WI38 (cell line): Measurements from ENCODE around the gene VKORC1L1.
A peak's percentile ranks its signal among the peaks of the same experiment; 100 is the strongest.
"Not testable (repeated sequence)": the region's sequence is repeated elsewhere in the genome, so short reads cannot be mapped to it uniquely, and the experiment has no call there.

Experiments
- H3K4me3 ChIP-seq: 2 replicates; pipeline ENCODE4 v1.5.1; 2011; ENCODE audit warnings: low read depth, mild to moderate bottlenecking, control low read depth, low read length
- TF ChIP-seq, protein P1 (sequence below): IDR thresholded peaks from 2 replicates; pipeline ENCODE4 v1.5.1; 2012; ENCODE audit warnings: low read depth, mild to moderate bottlenecking, control low read depth, low read length

Gene VKORC1L1

GRCh38 chr7:65979583-65980477, 107.0 kb downstream of the VKORC1L1 start:
- H3K4me3 ChIP-seq: no peak overlapping the region
- TF ChIP-seq, protein P1, sequence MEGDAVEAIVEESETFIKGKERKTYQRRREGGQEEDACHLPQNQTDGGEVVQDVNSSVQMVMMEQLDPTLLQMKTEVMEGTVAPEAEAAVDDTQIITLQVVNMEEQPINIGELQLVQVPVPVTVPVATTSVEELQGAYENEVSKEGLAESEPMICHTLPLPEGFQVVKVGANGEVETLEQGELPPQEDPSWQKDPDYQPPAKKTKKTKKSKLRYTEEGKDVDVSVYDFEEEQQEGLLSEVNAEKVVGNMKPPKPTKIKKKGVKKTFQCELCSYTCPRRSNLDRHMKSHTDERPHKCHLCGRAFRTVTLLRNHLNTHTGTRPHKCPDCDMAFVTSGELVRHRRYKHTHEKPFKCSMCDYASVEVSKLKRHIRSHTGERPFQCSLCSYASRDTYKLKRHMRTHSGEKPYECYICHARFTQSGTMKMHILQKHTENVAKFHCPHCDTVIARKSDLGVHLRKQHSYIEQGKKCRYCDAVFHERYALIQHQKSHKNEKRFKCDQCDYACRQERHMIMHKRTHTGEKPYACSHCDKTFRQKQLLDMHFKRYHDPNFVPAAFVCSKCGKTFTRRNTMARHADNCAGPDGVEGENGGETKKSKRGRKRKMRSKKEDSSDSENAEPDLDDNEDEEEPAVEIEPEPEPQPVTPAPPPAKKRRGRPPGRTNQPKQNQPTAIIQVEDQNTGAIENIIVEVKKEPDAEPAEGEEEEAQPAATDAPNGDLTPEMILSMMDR: no peak

DNA sequence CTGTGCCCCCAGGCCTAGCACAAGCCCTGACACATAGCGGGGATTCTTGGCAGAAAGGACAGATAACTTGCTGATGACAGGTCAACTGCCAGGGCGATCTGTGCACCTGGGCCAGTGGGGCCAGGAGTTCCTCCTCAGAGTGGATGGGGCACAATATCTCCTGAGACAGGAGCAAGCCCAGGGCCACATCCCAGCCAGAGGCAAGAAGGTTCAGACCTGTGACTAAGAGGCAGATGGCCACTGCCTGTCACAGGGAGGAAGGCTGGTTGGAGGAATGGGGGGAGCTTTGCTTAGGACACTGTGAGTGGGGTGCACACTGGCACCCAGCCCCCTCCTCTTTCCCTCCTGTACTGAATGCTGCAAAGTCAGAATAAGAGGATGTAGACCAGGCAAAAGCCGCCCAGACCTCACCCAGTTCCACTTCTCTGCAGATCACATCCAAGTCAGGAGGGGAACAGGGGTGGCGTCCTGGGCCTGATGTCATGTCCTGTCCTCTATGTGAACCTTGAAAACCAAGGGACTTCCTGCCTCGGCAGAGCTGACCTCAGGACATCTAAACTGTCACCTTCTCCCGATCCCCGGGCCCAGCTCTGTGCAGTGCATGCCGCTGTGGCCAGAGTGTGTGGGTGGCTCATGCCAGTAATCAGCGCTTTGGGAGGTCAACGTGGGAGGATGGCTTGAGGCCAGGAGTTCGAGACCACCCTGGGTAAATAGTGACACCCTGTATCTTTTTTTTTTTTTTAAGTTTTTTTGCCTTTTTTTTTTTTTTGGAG, 107.8 kb downstream of the VKORC1L1 start:
- TF ChIP-seq, protein P1: no peak

DNA sequence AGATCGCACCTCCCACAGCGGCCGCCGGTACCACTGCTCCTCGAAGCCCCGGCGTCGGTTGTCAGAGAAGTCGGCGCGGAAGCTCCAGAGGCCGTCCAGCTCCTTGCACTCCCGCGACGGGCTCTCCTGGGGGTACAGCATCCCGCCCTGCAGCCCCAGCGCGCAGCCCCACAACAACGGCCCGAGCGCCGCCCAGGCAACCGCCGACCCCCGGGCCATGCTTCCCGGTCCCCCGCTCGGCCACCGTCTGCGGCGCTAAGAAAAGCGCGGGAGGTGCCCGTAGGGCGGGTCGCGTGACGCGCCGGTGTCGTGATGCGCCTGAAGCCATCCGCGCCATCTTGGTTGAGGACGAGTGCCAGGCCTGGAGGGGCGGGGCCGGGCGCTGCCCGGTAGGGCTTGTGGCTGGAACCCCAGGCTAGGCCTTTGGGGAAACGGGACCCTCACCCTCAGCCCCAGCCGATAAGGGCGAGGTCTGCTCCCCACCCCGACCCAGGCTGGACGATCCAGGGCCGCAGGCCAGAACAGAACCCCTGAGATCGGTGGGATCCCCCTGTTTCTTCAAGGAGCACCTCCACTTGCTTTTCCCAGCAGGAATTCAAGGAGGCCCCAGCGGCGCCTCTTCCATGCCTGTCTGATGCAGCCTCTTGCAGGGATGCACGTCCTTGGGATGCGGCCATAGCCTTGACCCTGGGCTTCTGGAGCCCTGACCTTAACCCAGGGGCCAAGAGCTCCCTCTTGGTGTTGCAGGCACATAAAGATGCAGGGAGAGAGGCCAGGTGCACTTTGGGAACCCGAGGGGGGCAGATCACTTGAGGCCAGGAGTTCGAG, 109.3 kb downstream of the VKORC1L1 start, which contains the start of gene GUSB:
Gene GUSB (minus strand): TSS at position 249 of the 828 bp plus-strand sequence. CDS start 30 bp downstream, at position 219.
- TF ChIP-seq, protein P1: no peak
- peak within 1 kb of the TSS; percentile 84 for H3K4me3 ChIP-seq

More for the DNA sequence above, 107.8 kb downstream of the VKORC1L1 start:
- H3K4me3 ChIP-seq: peak overlapping the region; percentile 84

- TF ChIP-seq, protein P1: no peak
- no peak overlapping the region for H3K4me3 ChIP-seq
Measured at GRCh38 chr7:65983965-65984658, 111.2 kb downstream of the VKORC1L1 start.

DNA sequence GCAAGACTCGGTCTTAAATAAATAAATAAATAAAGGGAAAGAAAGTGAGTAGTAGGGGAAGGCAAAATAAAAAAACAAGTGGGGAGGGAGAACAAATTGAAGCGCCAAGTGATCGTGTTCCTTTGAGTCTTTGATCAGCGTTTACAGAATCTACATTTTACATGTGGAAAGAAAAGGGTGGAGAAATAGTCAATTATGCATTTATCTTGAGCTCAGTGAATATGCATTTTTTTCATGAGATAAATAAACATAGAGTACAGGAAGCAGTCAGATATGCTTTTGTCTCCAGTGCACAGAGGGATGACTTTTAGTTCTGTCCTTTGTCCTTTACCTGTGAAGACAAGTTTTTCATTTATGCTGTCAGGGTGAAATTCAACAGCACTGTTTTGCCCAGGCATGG, 115.2 kb downstream of the VKORC1L1 start:
- TF ChIP-seq, protein P1: no peak

DNA sequence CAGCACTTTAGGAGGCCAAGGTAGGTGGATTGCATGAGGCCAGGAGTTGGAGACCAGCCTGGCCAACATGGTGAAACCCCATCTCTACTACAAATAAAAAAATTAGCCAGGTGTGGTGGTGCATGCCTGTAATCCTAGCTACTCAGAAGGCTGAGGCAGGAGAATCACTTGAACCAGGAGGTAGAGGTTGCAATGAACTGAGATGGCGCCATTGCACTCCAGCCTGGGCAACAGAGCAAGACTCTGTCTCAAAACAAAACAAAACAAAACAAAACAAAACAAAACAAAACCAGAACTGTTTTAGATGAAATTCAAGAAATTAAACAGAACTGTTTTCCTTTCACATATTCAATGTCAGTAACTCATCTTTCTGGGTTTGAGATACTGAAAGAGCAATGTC, 115.6 kb downstream of the VKORC1L1 start:
- not testable (repeated sequence) for H3K4me3 ChIP-seq

More for the DNA sequence above, 115.2 kb downstream of the VKORC1L1 start:
- no peak overlapping the region for H3K4me3 ChIP-seq

DNA sequence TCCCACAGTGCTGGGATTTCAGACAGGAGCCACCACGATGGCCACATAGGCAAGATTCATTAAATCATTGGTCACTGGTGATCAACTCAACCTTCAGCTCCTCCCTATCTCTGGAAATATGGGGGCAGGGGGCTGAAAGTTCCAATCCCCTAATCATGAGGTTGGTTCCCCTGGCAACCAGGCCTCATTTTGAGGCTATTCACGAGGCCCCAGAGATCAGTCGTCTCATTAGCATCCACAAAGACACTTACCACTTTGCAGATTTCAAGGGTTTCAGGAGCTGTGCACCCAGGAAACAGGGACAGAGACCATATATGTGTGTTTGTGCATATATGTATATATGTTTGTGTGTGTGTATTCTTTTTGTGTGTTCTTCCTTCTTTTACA, 116.8 kb downstream of the VKORC1L1 start:
- TF ChIP-seq, protein P1: no peak
- H3K4me3 ChIP-seq: no peak overlapping the region

GRCh38 chr7:65991829-65992228, 119.0 kb downstream of the VKORC1L1 start:
- H3K4me3 ChIP-seq: not testable (repeated sequence)
